Stomach (tissue), 9 donors: Measurements from ENCODE around the gene B4GALNT3. TPM values are rescaled to one million over a fixed set of nuclear protein-coding genes. Genes with fewer than 3 reads are reported as not detected.

Experiments used
- DNase-seq, 2 donors: peaks; one replicate each; pipeline versions ENCODE4 v3.0.0 to v3.0.0-alpha.2; 2013 to 2019
- H3K27ac ChIP-seq, 5 donors: fragments of 200-600 bp in 4 of 5; sonication (generic) in 4 of 5; one replicate each; pipeline ENCODE4 v1.5.1; 2013 to 2019; ENCODE audit warnings: mild to moderate bottlenecking in 1 of 5, moderate library complexity in 1 of 5
- H3K27me3 ChIP-seq, 3 donors: fragments of 200-600 bp; sonication (generic); one replicate each; pipeline ENCODE4 v1.5.1; 2017 to 2019; ENCODE audit warnings: mixed run types in 1 of 3
- H3K36me3 ChIP-seq, 4 donors: fragments of 200-600 bp; sonication (generic); 1 replicate in 3 of 4; 2 replicates in 1 of 4; pipeline ENCODE4 v1.5.1; 2016 to 2019
- H3K4me1 ChIP-seq, 4 donors: fragments of 200-600 bp; sonication (generic); one replicate each; pipeline ENCODE4 v1.5.1; 2016 to 2019
- H3K4me3 ChIP-seq, 4 donors: fragments of 200-600 bp; sonication (generic) in 3 of 4; one replicate each; pipeline ENCODE4 v1.5.1; 2016 to 2019; ENCODE audit warnings: mild to moderate bottlenecking in 1 of 4
- H3K9me3 ChIP-seq, 4 donors: fragments of 200-600 bp; sonication (generic); one replicate each; pipeline ENCODE4 v1.5.1; 2016 to 2019
- CTCF ChIP-seq, 7 experiments: fragments of 450-650 bp in 4 of 7; fragments of 200-600 bp in 3 of 7; sonication (generic) in 3 of 7; IDR thresholded peaks; one replicate each; pipeline ENCODE4 v1.5.1; 2016 to 2019; ENCODE audit warnings: antibody characterized with exemption in 7 of 7, control low read depth in 2 of 7, mild to moderate bottlenecking in 1 of 7
- EP300 ChIP-seq: sonication (generic); formaldehyde crosslinking; IDR thresholded peaks from one replicate; pipeline ENCODE4 v1.6.1; 2017; ENCODE audit warnings: antibody characterized with exemption
- POLR2A ChIP-seq, 4 donors: fragments of 450-650 bp; IDR thresholded peaks; one replicate each; pipeline ENCODE4 v1.6.1; 2016; ENCODE audit warnings: antibody characterized with exemption in 4 of 4, control low read depth in 2 of 4, mild to moderate bottlenecking in 1 of 4, moderate library complexity in 1 of 4
- POLR2AphosphoS5 ChIP-seq, 3 donors: sonication (generic); formaldehyde crosslinking; IDR thresholded peaks; one replicate each; pipeline ENCODE4 v1.6.1; 2016; ENCODE audit warnings: antibody characterized with exemption in 3 of 3
- WGBS, 5 donors: extraction: QIAGEN DNeasy Blood & Tissue Kit in 3 of 5; methylation state at CpG; one replicate each; pipeline versions ENCODE4 v1.1.5 to v1.1.7; 2013 to 2018; 5-methylcytosine and 5-hydroxymethylcytosine counted together
- intact Hi-C: fragments of 100-400 bp; cut with DNase I; formaldehyde crosslinking; loops from one replicate; pipeline ENCODE4 v1.15.1; 2023; ENCODE audit warnings: low total_unique reads
- polyA plus RNA-seq, 3 donors: library from polyadenylated mRNA; stranded (reverse); fragments of 200-250 nt; gene quantifications; one replicate each; pipeline ENCODE4 v1.2.3, GENCODE V29; 2013
- total RNA-seq, 5 donors: library from RNA; depleted of rRNA; stranded (reverse); fragments of >200 nt; gene quantifications; one replicate each; pipeline versions ENCODE4 v1.1.0 to v1.2.3, GENCODE V29; 2014 to 2016
- donor health status: healthy with polysubstance abuse.
- donor health status: Bipolar disorder and iron deficiency.
- donor health status: healthy.

The B4GALNT3 gene
- total and polyA plus RNA-seq, 8 donors = 20.8 to 332 (median 71.0) TPM

- no peak for DNase-seq
- intact Hi-C loops = no loop called here
- 21 to 57% (median 48%) methylated on average over 1 of the region's 1 CpG for WGBS, 5 donors
- H3K27me3 ChIP-seq = peaks cover 0 to 32% (median 8%) of the 10 kb centered on the region in 3 donors
- peaks cover 23 to 35% (median 30%) of the 10 kb centered on the region in 4 donors for H3K4me1 ChIP-seq
- H3K27ac ChIP-seq = no peak overlapping the region
- H3K9me3 ChIP-seq = no peaks in the 10 kb centered on the region
- H3K4me3 ChIP-seq = no peak overlapping the region
- TF ChIP-seq EP300 = no peak
- no peak for TF ChIP-seq POLR2A (IDR thresholded peaks at IDR 0.05)
- no peak for TF ChIP-seq POLR2AphosphoS5 (IDR thresholded peaks at IDR 0.05)
- TF ChIP-seq CTCF (IDR thresholded peaks at IDR 0.05) = no peak
- no peaks in the 10 kb centered on the region for H3K36me3 ChIP-seq
Observed at GRCh38 chr12:454833-455232, 4.9 kb upstream of the B4GALNT3 start.

GRCh38 chr12:455821-456220, 3.9 kb upstream of the B4GALNT3 start:
- Histone ChIP-seq H3K27ac (no peak overlapping the region), H3K9me3 (no peaks in the 10 kb centered on the region), H3K36me3 (no peaks in the 10 kb centered on the region), H3K4me3 (no peak overlapping the region), H3K27me3 (peaks cover 0 to 35% (median 16%) of the 10 kb centered on the region in 3 donors), H3K4me1 (peaks cover 21 to 34% (median 31%) of the 10 kb centered on the region in 4 donors)
- intact Hi-C loops = no loop called here
- TF ChIP-seq EP300 (no peak), POLR2A (IDR thresholded peaks at IDR 0.05) (no peak), CTCF (IDR thresholded peaks at IDR 0.05) (no peak), POLR2AphosphoS5 (IDR thresholded peaks at IDR 0.05) (no peak)
- WGBS, 5 donors = 43 to 74% (median 56%) methylated on average over 2 of the region's 2 CpGs
- no peak for DNase-seq

GRCh38 chr12:457676-458075, 2.1 kb upstream of the B4GALNT3 start:
- TF ChIP-seq POLR2AphosphoS5 (IDR thresholded peaks at IDR 0.05) = no peak
- TF ChIP-seq POLR2A (IDR thresholded peaks at IDR 0.05) = no peak
- no peak for TF ChIP-seq CTCF (IDR thresholded peaks at IDR 0.05)
- TF ChIP-seq EP300 = no peak
- DNase-seq = no peak
- Histone ChIP-seq H3K4me1 (peaks cover 12 to 37% (median 35%) of the 10 kb centered on the region in 4 donors), H3K4me3 (no peak overlapping the region), H3K36me3 (no peaks in the 10 kb centered on the region), H3K27me3 (peaks cover 0 to 47% (median 17%) of the 10 kb centered on the region in 3 donors), H3K9me3 (no peaks in the 10 kb centered on the region), H3K27ac (no peak overlapping the region)
- intact Hi-C loops = no loop called here
- WGBS, 5 donors = 75 to 90% (median 81%) methylated on average over 4 of the region's 4 CpGs

GRCh38 chr12:459050-459429, 699 bp upstream of the B4GALNT3 start:
- Histone ChIP-seq H3K27me3 (peaks cover 0 to 47% (median 17%) of the 10 kb centered on the region in 3 donors), H3K9me3 (no peaks in the 10 kb centered on the region), H3K4me1 (peaks cover 12 to 48% (median 45%) of the 10 kb centered on the region in 4 donors), H3K36me3 (no peaks in the 10 kb centered on the region), H3K4me3 (peak overlapping the region; percentile 52 to 73 (median 62)), H3K27ac (peak overlapping the region; percentile 74 to 90 (median 85))
- intact Hi-C loops = no loop called here
- no peak for TF ChIP-seq POLR2A (IDR thresholded peaks at IDR 0.05)
- no peak for TF ChIP-seq EP300
- no peak for TF ChIP-seq CTCF (IDR thresholded peaks at IDR 0.05)
- no peak for TF ChIP-seq POLR2AphosphoS5 (IDR thresholded peaks at IDR 0.05)
- DNase-seq = no peak
- 48 to 73% (median 57%) methylated on average over 5 of the region's 5 CpGs for WGBS, 5 donors
